Measurements from ENCODE around the gene CTIF.
"Not testable (repeated sequence)": the region's sequence is repeated elsewhere in the genome, so short reads cannot be mapped to it uniquely, and the experiment has no call there.

The CTIF gene

DNA sequence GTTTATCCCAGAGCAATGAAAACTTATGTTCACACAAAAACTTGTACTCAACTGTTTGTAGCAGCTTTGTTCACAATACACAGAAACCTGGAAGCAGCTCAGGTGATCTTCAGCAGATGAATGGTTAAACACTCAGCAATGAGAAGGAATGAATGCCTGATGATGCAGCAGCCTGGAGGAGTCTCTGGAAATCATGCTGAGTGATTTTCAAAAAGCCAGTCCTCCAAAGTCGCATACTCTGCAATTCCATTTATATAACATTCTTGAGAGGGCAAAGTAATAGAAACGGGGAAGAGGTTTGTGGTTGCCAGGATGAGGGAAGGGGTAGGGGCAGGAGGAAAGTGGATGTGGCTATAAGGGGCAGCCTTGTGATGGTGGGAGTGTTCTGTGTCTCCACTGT lies 108.1 kb downstream of the CTIF start:
- H3K4me2 ChIP-seq (ENCODE audit: insufficient read depth, low read length, poor library complexity, severe bottlenecking), result no peak overlapping the region
- no peak overlapping the region for H3K4ac ChIP-seq (ENCODE audit: low read length)
- DNase-seq (ENCODE audit: low spot score), result no peak
- WGBS, 2 donors (ENCODE audit: extremely low coverage in 2 of 2, insufficient read length in 2 of 2, insufficient replicate concordance in 1 of 2), result no CpG with 5 or more reads among the region's 2 CpGs
- peaks cover 3 to 4% of the 10 kb centered on the region in 2 donors for H3K4me1 ChIP-seq (ENCODE audit: control insufficient read depth in 2 of 2, insufficient read depth in 1 of 2, low read depth in 1 of 2, low read length in 2 of 2)
- no peak overlapping the region for H2AK5ac ChIP-seq (ENCODE audit: low read depth, low read length)
- no peak overlapping the region for H4K8ac ChIP-seq (ENCODE audit: low read depth, low read length)
- no peak overlapping the region for H3K23ac ChIP-seq (ENCODE audit: low read depth, low read length, poor library complexity)
- H2BK12ac ChIP-seq (ENCODE audit: low read length), result no peak overlapping the region
- no peaks in the 10 kb centered on the region for H3K27me3 ChIP-seq (ENCODE audit: control insufficient read depth in 3 of 3, insufficient read depth in 3 of 3, low read depth in 1 of 3, low read length in 3 of 3)
- no peak overlapping the region for H2AFZ ChIP-seq (ENCODE audit: low read length)
- no peaks in the 10 kb centered on the region for H3K79me1 ChIP-seq (ENCODE audit: low read depth, low read length)
- no peak overlapping the region for H4K91ac ChIP-seq (ENCODE audit: low read depth, low read length, poor library complexity)
- no peak overlapping the region for H3K27ac ChIP-seq (replicated peaks; ENCODE audit: low read length)
- H3K9me3 ChIP-seq (replicated peaks in 1 of 2; ENCODE audit: control insufficient read depth in 2 of 2, insufficient read depth in 1 of 2, low read depth in 1 of 2, low read length in 2 of 2), result peaks cover 4% of the 10 kb centered on the region in 2 donors
- no peak overlapping the region for H3K9ac ChIP-seq (ENCODE audit: low read depth, low read length, poor library complexity)
- H3K4me3 ChIP-seq (ENCODE audit: low read length in 2 of 2), result no peak overlapping the region
- H2BK5ac ChIP-seq (ENCODE audit: low read length), result no peak overlapping the region
- no peaks in the 10 kb centered on the region for H3K36me3 ChIP-seq (replicated peaks in 1 of 2; ENCODE audit: control insufficient read depth in 2 of 2, insufficient read depth in 2 of 2, low read length in 2 of 2)
- H2BK15ac ChIP-seq (ENCODE audit: low read length), result no peak overlapping the region
- no peak overlapping the region for H2BK120ac ChIP-seq (ENCODE audit: low read depth, low read length)
- H3K18ac ChIP-seq (ENCODE audit: low read length), result no peak overlapping the region
- no peak overlapping the region for H3K14ac ChIP-seq (ENCODE audit: low read length)

- Histone ChIP-seq H3K27me3 (ENCODE audit: control insufficient read depth in 3 of 3, insufficient read depth in 3 of 3, low read depth in 1 of 3, low read length in 3 of 3) (no peaks in the 10 kb centered on the region), H2AK5ac (ENCODE audit: low read depth, low read length) (no peak overlapping the region), H3K9me3 (replicated peaks in 1 of 2; ENCODE audit: control insufficient read depth in 2 of 2, insufficient read depth in 1 of 2, low read depth in 1 of 2, low read length in 2 of 2) (no peaks in the 10 kb centered on the region), H2BK15ac (ENCODE audit: low read length) (no peak overlapping the region), H3K14ac (ENCODE audit: low read length) (no peak overlapping the region), H3K4me3 (ENCODE audit: low read length in 2 of 2) (no peak overlapping the region), H3K23ac (ENCODE audit: low read depth, low read length, poor library complexity) (no peak overlapping the region), H3K18ac (ENCODE audit: low read length) (no peak overlapping the region), H3K4ac (ENCODE audit: low read length) (no peak overlapping the region), H3K79me1 (ENCODE audit: low read depth, low read length) (no peaks in the 10 kb centered on the region), H4K91ac (ENCODE audit: low read depth, low read length, poor library complexity) (no peak overlapping the region), H2BK120ac (ENCODE audit: low read depth, low read length) (no peak overlapping the region), H3K36me3 (replicated peaks in 1 of 2; ENCODE audit: control insufficient read depth in 2 of 2, insufficient read depth in 2 of 2, low read length in 2 of 2) (no peaks in the 10 kb centered on the region), H3K9ac (ENCODE audit: low read depth, low read length, poor library complexity) (no peak overlapping the region), H4K8ac (ENCODE audit: low read depth, low read length) (no peak overlapping the region), H3K4me1 (ENCODE audit: control insufficient read depth in 2 of 2, insufficient read depth in 1 of 2, low read depth in 1 of 2, low read length in 2 of 2) (peaks cover 2 to 3% of the 10 kb centered on the region in 2 donors), H3K4me2 (ENCODE audit: insufficient read depth, low read length, poor library complexity, severe bottlenecking) (no peak overlapping the region), H3K27ac (replicated peaks; ENCODE audit: low read length) (no peak overlapping the region), H2AFZ (ENCODE audit: low read length) (peak overlapping the region; percentile 3), H2BK12ac (ENCODE audit: low read length) (no peak overlapping the region), H2BK5ac (ENCODE audit: low read length) (no peak overlapping the region)
- WGBS, 2 donors (ENCODE audit: extremely low coverage in 2 of 2, insufficient read length in 2 of 2, insufficient replicate concordance in 1 of 2), result no CpG with 5 or more reads among the region's 7 CpGs
- DNase-seq (ENCODE audit: low spot score), result no peak
Observed at GRCh38 chr18:48649231-48649630, 110.4 kb downstream of the CTIF start.

DNA sequence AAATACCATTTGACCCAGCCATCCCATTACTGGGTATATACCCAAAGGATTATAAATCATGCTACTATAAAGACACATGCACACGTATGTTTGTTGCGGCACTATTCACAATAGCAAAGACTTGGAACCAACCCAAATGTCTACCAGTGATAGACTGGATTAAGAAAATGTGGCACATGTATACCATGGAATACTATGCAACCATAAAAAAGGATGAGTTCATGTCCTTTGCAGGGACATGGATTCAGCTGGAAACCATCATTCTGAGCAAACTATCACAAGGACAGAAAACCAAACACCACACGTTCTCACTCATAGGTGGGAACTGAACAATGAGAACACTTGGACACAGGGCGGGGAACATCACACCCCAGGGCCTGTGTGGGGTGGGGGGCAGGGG lies 115.8 kb downstream of the CTIF start:
- not testable (repeated sequence) for H2BK120ac ChIP-seq (ENCODE audit: low read depth, low read length); DNase-seq (ENCODE audit: low spot score); H3K27me3 ChIP-seq (ENCODE audit: control insufficient read depth in 3 of 3, insufficient read depth in 3 of 3, low read depth in 1 of 3, low read length in 3 of 3); H3K9me3 ChIP-seq (replicated peaks in 1 of 2; ENCODE audit: control insufficient read depth in 2 of 2, insufficient read depth in 1 of 2, low read depth in 1 of 2, low read length in 2 of 2); H3K14ac ChIP-seq (ENCODE audit: low read length); H4K91ac ChIP-seq (ENCODE audit: low read depth, low read length, poor library complexity); H2BK15ac ChIP-seq (ENCODE audit: low read length); H2BK12ac ChIP-seq (ENCODE audit: low read length); H3K79me1 ChIP-seq (ENCODE audit: low read depth, low read length); H3K27ac ChIP-seq (replicated peaks; ENCODE audit: low read length); H2BK5ac ChIP-seq (ENCODE audit: low read length); H3K36me3 ChIP-seq (replicated peaks in 1 of 2; ENCODE audit: control insufficient read depth in 2 of 2, insufficient read depth in 2 of 2, low read length in 2 of 2); H2AFZ ChIP-seq (ENCODE audit: low read length); H4K8ac ChIP-seq (ENCODE audit: low read depth, low read length); H2AK5ac ChIP-seq (ENCODE audit: low read depth, low read length); H3K4me3 ChIP-seq (ENCODE audit: low read length in 2 of 2); H3K23ac ChIP-seq (ENCODE audit: low read depth, low read length, poor library complexity); H3K4me2 ChIP-seq (ENCODE audit: insufficient read depth, low read length, poor library complexity, severe bottlenecking); H3K4ac ChIP-seq (ENCODE audit: low read length); H3K18ac ChIP-seq (ENCODE audit: low read length); H3K9ac ChIP-seq (ENCODE audit: low read depth, low read length, poor library complexity)
- WGBS, 2 donors (ENCODE audit: extremely low coverage in 2 of 2, insufficient read length in 2 of 2, insufficient replicate concordance in 1 of 2), result no CpG with 5 or more reads among the region's 4 CpGs
- H3K4me1 ChIP-seq (ENCODE audit: control insufficient read depth in 2 of 2, insufficient read depth in 1 of 2, low read depth in 1 of 2, low read length in 2 of 2), result peaks cover 12 to 14% of the 10 kb centered on the region in 2 donors

DNA sequence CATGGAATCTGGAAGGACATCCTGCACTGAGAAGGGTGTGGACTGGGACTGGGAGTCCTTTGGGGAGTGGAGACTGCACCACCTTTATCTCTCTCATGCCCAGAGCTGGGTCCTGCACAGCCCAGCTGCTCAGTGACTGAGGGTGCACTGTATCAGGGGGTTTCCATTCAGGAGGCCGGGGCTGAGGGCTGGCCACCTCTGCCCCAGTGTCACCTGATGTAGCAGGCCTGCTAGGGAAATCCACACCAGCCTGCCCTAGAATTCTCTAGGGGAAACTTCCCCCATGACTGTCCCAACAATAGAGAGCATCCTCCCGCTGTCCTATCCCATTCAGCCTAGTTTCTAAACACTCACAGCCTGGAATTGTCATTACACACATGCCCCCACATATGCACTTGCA lies 116.7 kb downstream of the CTIF start:
- H3K27me3 ChIP-seq (ENCODE audit: control insufficient read depth in 3 of 3, insufficient read depth in 3 of 3, low read depth in 1 of 3, low read length in 3 of 3), result no peaks in the 10 kb centered on the region
- H3K4me3 ChIP-seq (ENCODE audit: low read length in 2 of 2), result no peak overlapping the region
- H3K4me1 ChIP-seq (ENCODE audit: control insufficient read depth in 2 of 2, insufficient read depth in 1 of 2, low read depth in 1 of 2, low read length in 2 of 2), result peaks cover 12 to 14% of the 10 kb centered on the region in 2 donors
- H3K79me1 ChIP-seq (ENCODE audit: low read depth, low read length), result no peaks in the 10 kb centered on the region
- H3K14ac ChIP-seq (ENCODE audit: low read length), result no peak overlapping the region
- H2AFZ ChIP-seq (ENCODE audit: low read length), result no peak overlapping the region
- H3K9ac ChIP-seq (ENCODE audit: low read depth, low read length, poor library complexity), result no peak overlapping the region
- no CpG with 5 or more reads among the region's 2 CpGs for WGBS, 2 donors (ENCODE audit: extremely low coverage in 2 of 2, insufficient read length in 2 of 2, insufficient replicate concordance in 1 of 2)
- no peak overlapping the region for H2BK12ac ChIP-seq (ENCODE audit: low read length)
- H2AK5ac ChIP-seq (ENCODE audit: low read depth, low read length), result no peak overlapping the region
- no peak overlapping the region for H4K8ac ChIP-seq (ENCODE audit: low read depth, low read length)
- H3K18ac ChIP-seq (ENCODE audit: low read length), result no peak overlapping the region
- no peaks in the 10 kb centered on the region for H3K36me3 ChIP-seq (replicated peaks in 1 of 2; ENCODE audit: control insufficient read depth in 2 of 2, insufficient read depth in 2 of 2, low read length in 2 of 2)
- H3K4me2 ChIP-seq (ENCODE audit: insufficient read depth, low read length, poor library complexity, severe bottlenecking), result no peak overlapping the region
- no peak overlapping the region for H3K27ac ChIP-seq (replicated peaks; ENCODE audit: low read length)
- H3K23ac ChIP-seq (ENCODE audit: low read depth, low read length, poor library complexity), result no peak overlapping the region
- no peak overlapping the region for H2BK15ac ChIP-seq (ENCODE audit: low read length)
- no peak overlapping the region for H4K91ac ChIP-seq (ENCODE audit: low read depth, low read length, poor library complexity)
- peaks cover 0 to 7% of the 10 kb centered on the region in 2 donors for H3K9me3 ChIP-seq (replicated peaks in 1 of 2; ENCODE audit: control insufficient read depth in 2 of 2, insufficient read depth in 1 of 2, low read depth in 1 of 2, low read length in 2 of 2)
- no peak overlapping the region for H2BK5ac ChIP-seq (ENCODE audit: low read length)
- DNase-seq (ENCODE audit: low spot score), result no peak
- no peak overlapping the region for H2BK120ac ChIP-seq (ENCODE audit: low read depth, low read length)
- H3K4ac ChIP-seq (ENCODE audit: low read length), result no peak overlapping the region
